ENCODE results near the gene AKR1C8.

Gene AKR1C8

DNA sequence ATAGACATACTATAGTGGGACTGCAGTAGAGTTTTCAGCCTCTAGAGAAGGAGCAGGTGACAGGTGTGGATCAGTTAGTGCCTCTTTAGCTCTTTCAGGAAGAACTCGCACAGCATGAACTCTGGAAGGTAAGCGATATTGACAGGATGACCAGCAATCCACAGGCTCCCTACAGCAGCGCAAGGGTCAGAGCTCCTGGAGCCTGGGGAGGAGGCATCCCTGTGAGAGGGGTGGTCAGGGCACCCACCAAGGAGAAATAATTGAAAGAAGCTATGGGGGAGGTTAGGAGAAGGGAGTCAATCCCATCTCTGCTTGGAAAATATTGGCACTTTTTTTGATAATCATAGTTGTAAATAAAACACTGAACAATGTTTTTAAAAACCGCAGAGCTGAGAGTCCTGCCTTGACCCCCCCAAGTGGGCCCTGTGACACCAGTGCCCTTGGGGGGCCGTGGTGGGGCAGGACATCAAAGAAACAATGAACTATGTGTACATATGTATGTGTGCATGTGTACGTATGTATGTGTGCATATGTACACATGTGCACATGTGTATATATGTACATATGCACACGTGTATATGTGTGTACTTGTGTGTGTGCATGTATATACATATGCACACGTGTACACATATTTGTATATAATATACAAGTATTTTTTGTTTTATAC lies 77.0 kb downstream of the AKR1C8 start:
- no peak overlapping the region for H2BK12ac ChIP-seq (ENCODE audit: low read length)
- H4K8ac ChIP-seq (ENCODE audit: low read depth, low read length), result no peak overlapping the region
- no CpG with 5 or more reads among the region's 8 CpGs for WGBS (ENCODE audit: extremely low coverage, insufficient coverage, insufficient read length)
- no peak overlapping the region for H3K27ac ChIP-seq (ENCODE audit: low read depth, low read length)
- no peak overlapping the region for H3K4ac ChIP-seq (ENCODE audit: low read depth, low read length)
- H2AFZ ChIP-seq (ENCODE audit: insufficient read depth, low read length, poor library complexity), result no peak overlapping the region
- H4K91ac ChIP-seq (ENCODE audit: low read depth, low read length), result no peak overlapping the region
- H3K23ac ChIP-seq (ENCODE audit: low read length), result no peak overlapping the region
- H3K4me1 ChIP-seq (ENCODE audit: control insufficient read depth in 1 of 2, insufficient read depth in 2 of 2, low read length in 2 of 2), result no peaks in the 10 kb centered on the region
- no peak overlapping the region for H3K4me3 ChIP-seq (ENCODE audit: low read depth, low read length)
- H4K12ac ChIP-seq (ENCODE audit: low read depth, low read length), result no peak overlapping the region
- H2AK5ac ChIP-seq (ENCODE audit: low read length), result no peak overlapping the region
- H3K27me3 ChIP-seq (ENCODE audit: insufficient read depth, low read length), result no peaks in the 10 kb centered on the region
- H3K79me1 ChIP-seq (ENCODE audit: low read length), result no peaks in the 10 kb centered on the region
- no peak overlapping the region for H2BK120ac ChIP-seq (ENCODE audit: insufficient read depth, low read length, poor library complexity)
- H3K18ac ChIP-seq (ENCODE audit: low read length), result no peak overlapping the region
- H3K79me2 ChIP-seq (ENCODE audit: control insufficient read depth, insufficient read depth, low read length, poor library complexity), result no peaks in the 10 kb centered on the region
- DNase-seq, result no peak
- H2BK5ac ChIP-seq (ENCODE audit: low read depth, low read length, poor library complexity), result no peak overlapping the region
- no peak overlapping the region for H3K4me2 ChIP-seq (ENCODE audit: low read length)
- H3K36me3 ChIP-seq (ENCODE audit: control insufficient read depth in 1 of 2, insufficient read depth in 2 of 2, low read length in 2 of 2), result no peaks in the 10 kb centered on the region
- H3K9me3 ChIP-seq (ENCODE audit: insufficient read depth, low read depth, low read length), result no peaks in the 10 kb centered on the region
- H3K14ac ChIP-seq (ENCODE audit: low read length), result no peak overlapping the region
- H3K9ac ChIP-seq (ENCODE audit: low read length), result no peak overlapping the region

GRCh38 chr10:5106553-5106952 lies 78.4 kb downstream of the AKR1C8 start:
- WGBS (ENCODE audit: extremely low coverage, insufficient coverage, insufficient read length), result no CpG with 5 or more reads among the region's 1 CpG
- no peak overlapping the region for H4K12ac ChIP-seq (ENCODE audit: low read depth, low read length)
- no peak overlapping the region for H4K8ac ChIP-seq (ENCODE audit: low read depth, low read length)
- no peak for DNase-seq
- H2AK5ac ChIP-seq (ENCODE audit: low read length), result no peak overlapping the region
- no peaks in the 10 kb centered on the region for H3K9me3 ChIP-seq (ENCODE audit: insufficient read depth, low read depth, low read length)
- H3K4me2 ChIP-seq (ENCODE audit: low read length), result no peak overlapping the region
- no peak overlapping the region for H3K18ac ChIP-seq (ENCODE audit: low read length)
- no peaks in the 10 kb centered on the region for H3K27me3 ChIP-seq (ENCODE audit: insufficient read depth, low read length)
- no peak overlapping the region for H2BK12ac ChIP-seq (ENCODE audit: low read length)
- no peak overlapping the region for H2BK5ac ChIP-seq (ENCODE audit: low read depth, low read length, poor library complexity)
- H3K27ac ChIP-seq (ENCODE audit: low read depth, low read length), result no peak overlapping the region
- H3K4ac ChIP-seq (ENCODE audit: low read depth, low read length), result no peak overlapping the region
- H4K91ac ChIP-seq (ENCODE audit: low read depth, low read length), result no peak overlapping the region
- H3K4me3 ChIP-seq (ENCODE audit: low read depth, low read length), result no peak overlapping the region
- no peak overlapping the region for H2BK120ac ChIP-seq (ENCODE audit: insufficient read depth, low read length, poor library complexity)
- no peaks in the 10 kb centered on the region for H3K4me1 ChIP-seq (ENCODE audit: control insufficient read depth in 1 of 2, insufficient read depth in 2 of 2, low read length in 2 of 2)
- no peaks in the 10 kb centered on the region for H3K79me1 ChIP-seq (ENCODE audit: low read length)
- H2AFZ ChIP-seq (ENCODE audit: insufficient read depth, low read length, poor library complexity), result no peak overlapping the region
- H3K23ac ChIP-seq (ENCODE audit: low read length), result no peak overlapping the region
- no peaks in the 10 kb centered on the region for H3K79me2 ChIP-seq (ENCODE audit: control insufficient read depth, insufficient read depth, low read length, poor library complexity)
- H3K36me3 ChIP-seq (ENCODE audit: control insufficient read depth in 1 of 2, insufficient read depth in 2 of 2, low read length in 2 of 2), result no peaks in the 10 kb centered on the region
- H3K14ac ChIP-seq (ENCODE audit: low read length), result no peak overlapping the region
- no peak overlapping the region for H3K9ac ChIP-seq (ENCODE audit: low read length)

- Histone ChIP-seq H3K4ac (ENCODE audit: low read depth, low read length) (no peak overlapping the region), H2BK5ac (ENCODE audit: low read depth, low read length, poor library complexity) (no peak overlapping the region), H2AFZ (ENCODE audit: insufficient read depth, low read length, poor library complexity) (no peak overlapping the region), H2BK120ac (ENCODE audit: insufficient read depth, low read length, poor library complexity) (no peak overlapping the region), H3K4me3 (ENCODE audit: low read depth, low read length) (no peak overlapping the region), H2BK12ac (ENCODE audit: low read length) (no peak overlapping the region), H3K23ac (ENCODE audit: low read length) (no peak overlapping the region), H4K8ac (ENCODE audit: low read depth, low read length) (no peak overlapping the region), H3K9me3 (ENCODE audit: insufficient read depth, low read depth, low read length) (no peaks in the 10 kb centered on the region), H3K79me1 (ENCODE audit: low read length) (no peaks in the 10 kb centered on the region), H3K14ac (ENCODE audit: low read length) (no peak overlapping the region), H3K4me2 (ENCODE audit: low read length) (no peak overlapping the region), H4K91ac (ENCODE audit: low read depth, low read length) (no peak overlapping the region), H3K36me3 (ENCODE audit: control insufficient read depth in 1 of 2, insufficient read depth in 2 of 2, low read length in 2 of 2) (no peaks in the 10 kb centered on the region), H3K4me1 (ENCODE audit: control insufficient read depth in 1 of 2, insufficient read depth in 2 of 2, low read length in 2 of 2) (no peaks in the 10 kb centered on the region), H3K27me3 (ENCODE audit: insufficient read depth, low read length) (no peaks in the 10 kb centered on the region), H3K27ac (ENCODE audit: low read depth, low read length) (no peak overlapping the region), H2AK5ac (ENCODE audit: low read length) (no peak overlapping the region), H4K12ac (ENCODE audit: low read depth, low read length) (no peak overlapping the region), H3K79me2 (ENCODE audit: control insufficient read depth, insufficient read depth, low read length, poor library complexity) (no peaks in the 10 kb centered on the region), H3K9ac (ENCODE audit: low read length) (no peak overlapping the region), H3K18ac (ENCODE audit: low read length) (no peak overlapping the region)
- DNase-seq, result no peak
- no CpG with 5 or more reads among the region's 1 CpG for WGBS (ENCODE audit: extremely low coverage, insufficient coverage, insufficient read length)
Observed at GRCh38 chr10:5105626-5106025, 79.3 kb downstream of the AKR1C8 start.

All from trophoblast cell (in vitro differentiated cells and primary cell).